OCI-LY7 (cell line): ENCODE measurements around the gene NPEPL1. TPM values are rescaled to one million over a fixed set of nuclear protein-coding genes. Genes with fewer than 3 reads are reported as not detected.

Experiments
- BruUV-seq: library from RNA; stranded (reverse); fragments of 400-500 nt; replicated peaks from 2 replicates; lab custom pipeline; 2021; lab: Mats Ljungman, UMichigan
- CTCF ChIA-PET: fragments of 300-600 bp; sonication (Branson Sonifier 250); formaldehyde crosslinking; loops from one replicate; lab custom pipeline; 2022; ENCODE audit warnings: antibody characterized with exemption; ENCODE audit not compliant: unreplicated experiment; lab: Charles Lee
- POLR2A ChIA-PET: fragments of 300-600 bp; sonication (Branson Sonifier 250); formaldehyde crosslinking; loops from one replicate; lab custom pipeline; 2022; ENCODE audit warnings: antibody characterized with exemption; lab: Charles Lee
- DNase-seq: peaks from one replicate; pipeline ENCODE4 v3.0.0-alpha.2; 2015; ENCODE audit warnings: low spot score
- H2AFZ ChIP-seq: fragments of 200-600 bp; sonication (generic), shearing (Covaris generic); 2 replicates; pipeline ENCODE4 v1.6.1; 2014; ENCODE audit warnings: mild to moderate bottlenecking, antibody characterized with exemption, low read length, moderate library complexity
- H3K27ac ChIP-seq: fragments of 200-600 bp; sonication (generic); 2 replicates; pipeline ENCODE4 v1.5.1; 2014; ENCODE audit warnings: mixed run types, low read depth, mild to moderate bottlenecking, moderate library complexity, low read length, inconsistent platforms; ENCODE audit not compliant: poor library complexity, severe bottlenecking
- H3K36me3 ChIP-seq: fragments of 200-600 bp; sonication (generic); 2 replicates; pipeline ENCODE4 v1.6.1; 2014; ENCODE audit warnings: mild to moderate bottlenecking, antibody characterized with exemption, low read length, moderate library complexity, mixed read lengths; ENCODE audit not compliant: insufficient read depth
- H3K4me1 ChIP-seq: fragments of 200-600 bp; sonication (generic); 2 replicates; pipeline ENCODE4 v1.5.1; 2014; ENCODE audit warnings: mild to moderate bottlenecking, low read length; ENCODE audit not compliant: insufficient read depth, poor library complexity, severe bottlenecking
- H3K4me2 ChIP-seq: fragments of 200-600 bp; sonication (generic); 2 replicates; pipeline ENCODE4 v1.6.1; 2014; ENCODE audit warnings: mild to moderate bottlenecking, low read length
- H3K4me3 ChIP-seq: fragments of 200-600 bp; sonication (generic); 2 replicates; pipeline ENCODE4 v1.5.1; 2014; ENCODE audit warnings: mild to moderate bottlenecking, low read depth, low read length; ENCODE audit not compliant: poor library complexity, severe bottlenecking
- H3K79me2 ChIP-seq: fragments of 200-600 bp; sonication (generic); 2 replicates; pipeline ENCODE4 v1.6.1; 2016; ENCODE audit warnings: low read depth, mild to moderate bottlenecking, low read length, moderate library complexity, mixed read lengths; ENCODE audit not compliant: insufficient read depth
- H3K9me2 ChIP-seq: fragments of 200-600 bp; sonication (generic); 2 replicates; pipeline ENCODE4 v1.6.1; 2016; ENCODE audit warnings: mild to moderate bottlenecking, low read length, mixed read lengths; ENCODE audit not compliant: insufficient read depth
- H3K9me3 ChIP-seq: fragments of 200-600 bp; sonication (generic); 2 replicates; pipeline ENCODE4 v1.6.1; 2014; ENCODE audit warnings: mild to moderate bottlenecking, mixed run types, low read length, mixed read lengths
- H4K20me1 ChIP-seq: fragments of 200-600 bp; sonication (generic); 2 replicates; pipeline ENCODE4 v1.6.1; 2014; ENCODE audit warnings: mild to moderate bottlenecking, antibody characterized with exemption, low read length, moderate library complexity, mixed read lengths; ENCODE audit not compliant: insufficient read depth
- CTCF ChIP-seq: fragments of 200-600 bp; sonication (generic); conservative IDR thresholded peaks from 2 replicates; pipeline ENCODE4 v1.5.1; 2014; ENCODE audit warnings: mild to moderate bottlenecking, antibody characterized with exemption, low read length, moderate library complexity, mixed read lengths
- EZH2phosphoT487 ChIP-seq: fragments of 200-600 bp; sonication (generic); IDR thresholded peaks from 2 replicates; pipeline ENCODE4 v1.6.1; 2018; ENCODE audit warnings: low read depth, borderline replicate concordance, mild to moderate bottlenecking, mixed run types, antibody characterized with exemption, low read length, moderate library complexity, mixed read lengths
- intact Hi-C: fragments of 100-400 bp; cut with micrococcal nuclease; formaldehyde crosslinking; loops from one replicate; pipeline ENCODE4 v1.10.0; 2022; ENCODE audit not compliant: unreplicated experiment
- total RNA-seq, 2 experiments: library from RNA; depleted of rRNA in 1 of 2; stranded (reverse); fragments of >200 nt in 1 of 2; shearing (Covaris generic) in 1 of 2; gene quantifications; 2 replicates each; pipeline ENCODE4 v1.2.3, GENCODE V29; 2014 to 2022

Gene NPEPL1
- total RNA-seq, 2 experiments from 2014 or later = 3.4 to 11.5 TPM

- Histone ChIP-seq H3K79me2 (peaks cover 16% of the 10 kb centered on the region; the same call in 1 of the 2 replicates), H3K9me3 (no peaks in the 10 kb centered on the region), H2AFZ (no peak overlapping the region), H3K4me1 (peaks cover 26% of the 10 kb centered on the region), H4K20me1 (peaks cover 43% of the 10 kb centered on the region), H3K27ac (peak overlapping the region; percentile 79), H3K4me3 (peak overlapping the region; percentile 24), H3K9me2 (no peaks in the 10 kb centered on the region), H3K36me3 (peaks cover 72% of the 10 kb centered on the region), H3K4me2 (peak overlapping the region; percentile 62)
- ChIA-PET CTCF (no interaction called here), POLR2A (interaction anchor here (0.6 to 1.3 kb wide), 3 partner anchors 10 to 254 kb away, joined by 4 to 11 read pairs (median 7); no protein-coding TSS in a partner anchor)
- no peak for TF ChIP-seq EZH2phosphoT487
- BruUV-seq = no TSS peak
- no peak for DNase-seq
- intact Hi-C loops = no loop called here
Observed at GRCh38 chr20:58670102-58670501, 22.5 kb upstream of the NPEPL1 start.

- no peak overlapping the region for H3K4me2 ChIP-seq
- H3K79me2 ChIP-seq = peaks cover 11% of the 10 kb centered on the region; the same call in 1 of the 2 replicates
- ChIA-PET POLR2A (interaction anchor here (2.9 kb wide), 1 partner anchor 12 kb away, joined by 8 read pairs; no protein-coding TSS in a partner anchor), CTCF (no interaction called here)
- intact Hi-C loops = no loop called here
- no peak overlapping the region for H3K4me3 ChIP-seq
- H2AFZ ChIP-seq = no peak overlapping the region
- H3K36me3 ChIP-seq = peaks cover 77% of the 10 kb centered on the region
- peaks cover 26% of the 10 kb centered on the region for H3K4me1 ChIP-seq
- no peak overlapping the region for H3K27ac ChIP-seq
- H4K20me1 ChIP-seq = peaks cover 43% of the 10 kb centered on the region
- TF ChIP-seq CTCF = no peak
- no peak for TF ChIP-seq EZH2phosphoT487
- H3K9me3 ChIP-seq = no peaks in the 10 kb centered on the region
- no TSS peak for BruUV-seq
- no peak for DNase-seq
- H3K9me2 ChIP-seq = no peaks in the 10 kb centered on the region
Observed at GRCh38 chr20:58670659-58671058, 21.9 kb upstream of the NPEPL1 start.

DNA sequence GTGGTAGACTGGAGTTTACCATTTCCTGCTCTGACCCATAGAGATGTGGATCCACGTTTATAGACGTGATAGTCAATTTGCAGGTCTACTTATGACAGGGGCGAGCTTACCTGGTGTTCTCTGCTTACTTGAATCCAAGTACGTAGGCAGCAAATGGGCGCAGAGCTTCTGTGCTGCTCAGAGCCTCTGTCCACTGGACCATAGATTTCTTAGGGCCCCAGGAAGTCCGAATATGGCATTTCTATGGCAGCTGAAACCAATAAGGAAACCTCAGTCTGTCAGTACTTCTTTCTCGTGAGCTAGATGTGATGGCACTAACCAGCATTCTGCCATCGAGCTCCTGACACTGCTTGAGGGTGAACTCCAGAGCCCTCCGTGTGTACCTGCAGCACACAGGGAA lies 19.5 kb upstream of the NPEPL1 start:
- ChIA-PET POLR2A (interaction anchor here (0.6 to 2.9 kb wide), 3 partner anchors 9 to 51 kb away, joined by 3 to 8 read pairs (median 4); no protein-coding TSS in a partner anchor), CTCF (no interaction called here)
- Histone ChIP-seq H3K9me3 (no peaks in the 10 kb centered on the region), H4K20me1 (peaks cover 26% of the 10 kb centered on the region), H3K4me2 (no peak overlapping the region), H3K4me3 (no peak overlapping the region), H3K36me3 (peaks cover 85% of the 10 kb centered on the region), H2AFZ (no peak overlapping the region), H3K4me1 (peaks cover 23% of the 10 kb centered on the region), H3K9me2 (no peaks in the 10 kb centered on the region), H3K27ac (no peak overlapping the region), H3K79me2 (no peaks in the 10 kb centered on the region; the same call in 1 of the 2 replicates)
- BruUV-seq = no TSS peak
- DNase-seq = no peak
- intact Hi-C loops = no loop called here
- TF ChIP-seq CTCF (no peak), EZH2phosphoT487 (no peak)
